ENCODE measurements around the gene C1orf53. TPM values are rescaled to one million over a fixed set of nuclear protein-coding genes. Genes with fewer than 3 reads are reported as not detected.

Gene C1orf53
- total RNA-seq (2022; extraction: Qiagen RNA extraction; ENCODE audit: low read depth) = 6.2 to 7.7 TPM (median 6.3 TPM) in 5 replicates

GRCh38 chr1:197902454-197903195, at the start of gene C1orf53:
TSS of gene C1orf53 (plus strand) at chr1:197902630. CDS start at chr1:197902650, 20 bp downstream.

Other genes with a start within 250 kb of the C1orf53 start
- 2.7 to 3.8 TPM (median 3.6 TPM) in 5 replicates for gene DENND1B, start 127.2 kb upstream of the C1orf53 start, total RNA-seq (2022; extraction: Qiagen RNA extraction; ENCODE audit: low read depth)
- 0.02 to 0.17 TPM (median 0.09 TPM) in 5 replicates for gene LHX9, start 14.7 kb downstream of the C1orf53 start, total RNA-seq (2022; extraction: Qiagen RNA extraction; ENCODE audit: low read depth)